HG02970 (cell line): Measurements from ENCODE around the gene AK5.

Experiments
- ATAC-seq: cut with Tn5 transposase; IDR thresholded peaks from one replicate; pipeline ENCODE4 v1.9.1; 2021; ENCODE audit warnings: mild to moderate bottlenecking, moderate library complexity, moderate number of reproducible peaks; ENCODE audit not compliant: unreplicated experiment, low FRiP score

The AK5 gene

GRCh38 chr1:77348549-77348948, 66.7 kb downstream of the AK5 start:
- no peak for ATAC-seq

- ATAC-seq, result no peak
Observed at GRCh38 chr1:77349275-77349674, 67.5 kb downstream of the AK5 start.

- no peak for ATAC-seq
Observed at GRCh38 chr1:77350012-77350770, 68.4 kb downstream of the AK5 start.

GRCh38 chr1:77354536-77354935, 72.7 kb downstream of the AK5 start:
- ATAC-seq, result no peak

- ATAC-seq, result no peak
Observed at GRCh38 chr1:77355010-77355409, 73.2 kb downstream of the AK5 start.

- ATAC-seq, result no peak
Observed at GRCh38 chr1:77356136-77356535, 74.3 kb downstream of the AK5 start.

GRCh38 chr1:77360256-77360655, 78.4 kb downstream of the AK5 start:
- ATAC-seq, result no peak

- ATAC-seq, result no peak
Observed at GRCh38 chr1:77361621-77362020, 79.8 kb downstream of the AK5 start.

GRCh38 chr1:77370161-77370560, 88.3 kb downstream of the AK5 start:
- no peak for ATAC-seq

GRCh38 chr1:77370583-77371306, 88.9 kb downstream of the AK5 start:
- ATAC-seq, result no peak

- ATAC-seq, result no peak
Observed at GRCh38 chr1:77371396-77371795, 89.6 kb downstream of the AK5 start.

- ATAC-seq, result no peak
Observed at GRCh38 chr1:77373702-77374101, 91.9 kb downstream of the AK5 start.

- ATAC-seq, result no peak
Observed at GRCh38 chr1:77375541-77375940, 93.7 kb downstream of the AK5 start.

GRCh38 chr1:77375990-77376389, 94.2 kb downstream of the AK5 start:
- ATAC-seq, result no peak

- ATAC-seq, result no peak
Observed at GRCh38 chr1:77378723-77379535, 97.1 kb downstream of the AK5 start.

- ATAC-seq, result no peak
Observed at GRCh38 chr1:77382366-77382765, 100.5 kb downstream of the AK5 start.

GRCh38 chr1:77383236-77383635, 101.4 kb downstream of the AK5 start:
- no peak for ATAC-seq

GRCh38 chr1:77385551-77385950, 103.7 kb downstream of the AK5 start:
- no peak for ATAC-seq

- no peak for ATAC-seq
Observed at GRCh38 chr1:77386276-77386675, 104.5 kb downstream of the AK5 start.

GRCh38 chr1:77387553-77387952, 105.7 kb downstream of the AK5 start:
- ATAC-seq, result no peak

GRCh38 chr1:77388661-77389060, 106.8 kb downstream of the AK5 start:
- ATAC-seq, result no peak
